ENCODE measurements around the gene FIBP. TPM values are rescaled to one million over a fixed set of nuclear protein-coding genes. Genes with fewer than 3 reads are reported as not detected.

The FIBP gene
- total and polyA plus RNA-seq, 4 donors, result 47.1 to 77.2 (median 62.2) TPM

- ATAC-seq (ENCODE audit: insufficient read depth, low FRiP score) (no peak), DNase-seq (no peak)
- Histone ChIP-seq H3K27me3 (ENCODE audit: control insufficient read depth in 3 of 3, insufficient read depth in 3 of 3, low read length in 2 of 3) (no peaks in the 10 kb centered on the region), H3K4me1 (ENCODE audit: control insufficient read depth in 5 of 5, insufficient read depth in 5 of 5, low read length in 5 of 5) (peaks cover 0 to 9% (median 3%) of the 10 kb centered on the region in 5 donors), H3K9me3 (ENCODE audit: control insufficient read depth in 4 of 4, insufficient read depth in 3 of 4, low read length in 3 of 4) (no peaks in the 10 kb centered on the region), H3K9ac (ENCODE audit: insufficient read depth in 1 of 2, low read length in 2 of 2) (no peak overlapping the region), H3K4me3 (no peak overlapping the region), H3K27ac (ENCODE audit: low read depth in 1 of 2, low read length in 1 of 2) (no peak overlapping the region), H3K36me3 (ENCODE audit: control insufficient read depth in 4 of 4, insufficient read depth in 4 of 4, low read length in 4 of 4) (peaks cover 7 to 30% (median 24%) of the 10 kb centered on the region in 4 donors)
- no peak for TF ChIP-seq CTCF (IDR thresholded peaks at IDR 0.05; ENCODE audit: control extremely low read depth, extremely low read depth)
- WGBS, 2 donors, result 93 to 97% methylated on average over 29 to 30 of the region's 30 CpGs
Observed at GRCh38 chr11:65882120-65883057, 5.9 kb downstream of the FIBP start.

- Histone ChIP-seq H3K27me3 (ENCODE audit: control insufficient read depth in 3 of 3, insufficient read depth in 3 of 3, low read length in 2 of 3) (no peaks in the 10 kb centered on the region), H3K27ac (ENCODE audit: low read depth in 1 of 2, low read length in 1 of 2) (peak overlapping the region in 1 of 2 donors; percentile 16), H3K4me1 (ENCODE audit: control insufficient read depth in 5 of 5, insufficient read depth in 5 of 5, low read length in 5 of 5) (peaks cover 0 to 8% (median 0%) of the 10 kb centered on the region in 5 donors), H3K4me3 (no peak overlapping the region), H3K36me3 (ENCODE audit: control insufficient read depth in 4 of 4, insufficient read depth in 4 of 4, low read length in 4 of 4) (peaks cover 7 to 27% (median 18%) of the 10 kb centered on the region in 4 donors), H3K9me3 (ENCODE audit: control insufficient read depth in 4 of 4, insufficient read depth in 3 of 4, low read length in 3 of 4) (no peaks in the 10 kb centered on the region), H3K9ac (ENCODE audit: insufficient read depth in 1 of 2, low read length in 2 of 2) (no peak overlapping the region)
- TF ChIP-seq CTCF (IDR thresholded peaks at IDR 0.05; ENCODE audit: control extremely low read depth, extremely low read depth), result no peak
- WGBS, 2 donors, result 52 to 62% methylated on average over 7 of the region's 7 CpGs
- ATAC-seq (ENCODE audit: insufficient read depth, low FRiP score), result no peak
- DNase-seq, result no peak
Observed at GRCh38 chr11:65880844-65881421, 7.3 kb downstream of the FIBP start.

- peak in 2 of 3 donors; percentile 51 to 68 for DNase-seq
- H3K4me3 ChIP-seq, result no peak overlapping the region
Observed at GRCh38 chr11:65880027-65880426, 8.2 kb downstream of the FIBP start.

More at GRCh38 chr11:65880027-65880426, 8.2 kb downstream of the FIBP start:
- 50 to 78% methylated on average over 7 of the region's 7 CpGs for WGBS, 2 donors
- Histone ChIP-seq H3K27me3 (ENCODE audit: control insufficient read depth in 3 of 3, insufficient read depth in 3 of 3, low read length in 2 of 3) (no peaks in the 10 kb centered on the region), H3K27ac (ENCODE audit: low read depth in 1 of 2, low read length in 1 of 2) (no peak overlapping the region), H3K9ac (ENCODE audit: insufficient read depth in 1 of 2, low read length in 2 of 2) (no peak overlapping the region), H3K4me1 (ENCODE audit: control insufficient read depth in 5 of 5, insufficient read depth in 5 of 5, low read length in 5 of 5) (peaks cover 0 to 8% (median 0%) of the 10 kb centered on the region in 5 donors), H3K36me3 (ENCODE audit: control insufficient read depth in 4 of 4, insufficient read depth in 4 of 4, low read length in 4 of 4) (peaks cover 7 to 23% (median 18%) of the 10 kb centered on the region in 4 donors), H3K9me3 (ENCODE audit: control insufficient read depth in 4 of 4, insufficient read depth in 3 of 4, low read length in 3 of 4) (no peaks in the 10 kb centered on the region)
- no peak for TF ChIP-seq CTCF (IDR thresholded peaks at IDR 0.05; ENCODE audit: control extremely low read depth, extremely low read depth)
- no peak for ATAC-seq (ENCODE audit: insufficient read depth, low FRiP score)

Measured in lung (tissue), 12 donors.